Mononuclear cell (primary cell): Measurements from ENCODE around the gene TANC1. TPM values are rescaled to one million over a fixed set of nuclear protein-coding genes. Genes with fewer than 3 reads are reported as not detected.

Source experiments
- H3K27me3 ChIP-seq: 2 replicates; pipeline ENCODE4 v1.6.0; 2011; ENCODE audit warnings: low read length, control low read depth; ENCODE audit not compliant: insufficient read depth
- H3K4me1 ChIP-seq: 2 replicates; pipeline ENCODE4 v1.5.1; 2011; ENCODE audit warnings: mild to moderate bottlenecking, low read length, control low read depth; ENCODE audit not compliant: insufficient read depth
- H3K4me3 ChIP-seq: 2 replicates; pipeline ENCODE4 v1.5.1; 2011; ENCODE audit warnings: mild to moderate bottlenecking, low read length, moderate library complexity
- H3K9me3 ChIP-seq: 2 replicates; pipeline ENCODE4 v1.5.1; 2011; ENCODE audit warnings: low read depth, mild to moderate bottlenecking, control low read depth, low read length
- total RNA-seq: library from RNA; depleted of rRNA; stranded (reverse); fragments of >200 nt; gene quantifications from one replicate; pipeline ENCODE4 v1.2.3, GENCODE V29; 2012

TANC1 gene
- total RNA-seq, 1 donor: 0.21 TPM

DNA sequence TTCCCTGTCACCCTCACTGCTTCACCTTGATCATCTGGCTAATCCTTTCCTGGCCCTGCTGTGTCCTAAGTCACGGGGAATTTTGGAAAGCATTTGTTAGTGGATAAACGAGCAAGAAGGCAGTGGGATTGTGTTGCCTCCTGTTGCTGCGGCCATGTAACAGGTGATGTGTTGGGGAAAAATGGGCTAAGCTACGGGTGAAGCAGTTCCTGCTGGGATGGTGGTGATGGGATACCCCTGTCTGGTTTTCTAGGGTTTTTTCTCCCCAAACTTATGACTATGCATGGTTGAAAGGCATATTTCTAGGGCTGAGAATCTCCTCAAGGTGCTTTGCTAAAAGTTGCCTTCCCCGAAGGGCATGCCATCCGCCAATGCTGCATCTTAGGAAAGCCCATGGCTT lies 249.9 kb downstream of the TANC1 start:
- Histone ChIP-seq H3K27me3 (no peaks in the 10 kb centered on the region), H3K9me3 (no peaks in the 10 kb centered on the region), H3K4me3 (no peak overlapping the region), H3K4me1 (no peaks in the 10 kb centered on the region)

DNA sequence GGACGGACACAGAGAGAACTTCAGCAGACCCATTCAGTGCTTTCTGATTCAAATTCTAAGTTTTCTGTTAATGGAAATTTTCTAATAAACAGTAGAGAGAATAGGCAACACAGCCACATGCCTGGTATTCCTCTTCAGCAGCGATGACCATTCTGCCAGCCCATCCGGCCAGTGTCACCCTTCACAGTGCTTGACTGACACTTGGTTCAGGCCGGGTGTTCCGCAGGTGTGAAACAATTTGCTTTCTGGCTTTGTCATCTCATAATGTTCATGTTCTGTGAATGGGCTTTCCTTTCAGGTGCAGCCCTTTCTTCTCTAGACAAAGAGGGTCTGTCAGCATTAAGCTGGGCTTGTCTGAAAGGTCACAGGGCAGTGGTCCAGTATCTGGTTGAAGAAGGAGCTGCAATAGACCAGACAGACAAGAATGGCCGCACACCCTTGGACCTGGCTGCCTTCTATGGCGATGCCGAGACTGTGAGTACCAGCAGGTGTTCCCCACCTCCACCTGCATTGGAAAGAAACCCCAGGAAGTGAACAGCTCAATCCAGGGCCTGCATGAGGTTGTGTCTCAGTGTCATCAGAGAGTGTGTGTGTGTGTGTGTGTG lies 251.1 kb downstream of the TANC1 start:
- Histone ChIP-seq H3K4me3 (no peak overlapping the region), H3K27me3 (no peaks in the 10 kb centered on the region), H3K9me3 (no peaks in the 10 kb centered on the region), H3K4me1 (no peaks in the 10 kb centered on the region)

DNA sequence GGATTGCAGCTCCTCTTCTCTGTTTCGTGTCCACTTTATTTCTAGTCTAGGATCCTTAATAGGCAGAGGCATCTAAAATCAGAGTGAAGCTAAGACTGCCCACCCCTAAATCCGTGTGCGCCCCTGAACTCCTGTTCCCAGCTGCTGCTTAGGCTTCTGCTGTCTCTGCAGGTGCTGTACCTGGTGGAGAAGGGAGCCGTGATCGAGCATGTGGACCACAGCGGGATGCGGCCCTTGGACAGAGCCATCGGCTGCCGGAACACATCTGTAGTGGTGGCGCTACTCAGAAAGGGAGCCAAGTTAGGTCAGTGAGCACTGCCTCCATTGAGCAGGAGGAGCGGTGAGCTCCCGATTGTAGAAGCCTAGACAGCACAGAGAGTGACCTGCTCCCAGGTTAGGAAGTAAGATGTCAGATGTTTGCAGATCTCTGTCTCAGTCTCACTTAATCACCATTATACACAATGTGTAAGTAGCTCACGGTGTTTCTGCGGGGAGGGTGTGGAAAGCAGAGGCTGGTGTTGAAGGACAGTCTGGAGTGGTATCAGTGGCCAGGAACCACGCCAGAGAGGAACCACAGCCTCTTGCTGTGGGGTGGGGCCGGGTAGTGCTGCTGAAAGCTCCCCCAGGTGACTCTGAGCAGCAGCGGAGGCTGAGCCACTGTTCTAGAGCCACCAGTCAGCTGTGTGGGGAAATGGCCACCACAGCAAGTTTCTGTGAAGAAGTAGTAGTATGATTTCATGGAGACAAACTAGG lies 255.8 kb downstream of the TANC1 start:
- peaks cover 22% of the 10 kb centered on the region for H3K4me1 ChIP-seq
- no peaks in the 10 kb centered on the region for H3K27me3 ChIP-seq
- H3K9me3 ChIP-seq: no peaks in the 10 kb centered on the region
- H3K4me3 ChIP-seq: no peak overlapping the region

DNA sequence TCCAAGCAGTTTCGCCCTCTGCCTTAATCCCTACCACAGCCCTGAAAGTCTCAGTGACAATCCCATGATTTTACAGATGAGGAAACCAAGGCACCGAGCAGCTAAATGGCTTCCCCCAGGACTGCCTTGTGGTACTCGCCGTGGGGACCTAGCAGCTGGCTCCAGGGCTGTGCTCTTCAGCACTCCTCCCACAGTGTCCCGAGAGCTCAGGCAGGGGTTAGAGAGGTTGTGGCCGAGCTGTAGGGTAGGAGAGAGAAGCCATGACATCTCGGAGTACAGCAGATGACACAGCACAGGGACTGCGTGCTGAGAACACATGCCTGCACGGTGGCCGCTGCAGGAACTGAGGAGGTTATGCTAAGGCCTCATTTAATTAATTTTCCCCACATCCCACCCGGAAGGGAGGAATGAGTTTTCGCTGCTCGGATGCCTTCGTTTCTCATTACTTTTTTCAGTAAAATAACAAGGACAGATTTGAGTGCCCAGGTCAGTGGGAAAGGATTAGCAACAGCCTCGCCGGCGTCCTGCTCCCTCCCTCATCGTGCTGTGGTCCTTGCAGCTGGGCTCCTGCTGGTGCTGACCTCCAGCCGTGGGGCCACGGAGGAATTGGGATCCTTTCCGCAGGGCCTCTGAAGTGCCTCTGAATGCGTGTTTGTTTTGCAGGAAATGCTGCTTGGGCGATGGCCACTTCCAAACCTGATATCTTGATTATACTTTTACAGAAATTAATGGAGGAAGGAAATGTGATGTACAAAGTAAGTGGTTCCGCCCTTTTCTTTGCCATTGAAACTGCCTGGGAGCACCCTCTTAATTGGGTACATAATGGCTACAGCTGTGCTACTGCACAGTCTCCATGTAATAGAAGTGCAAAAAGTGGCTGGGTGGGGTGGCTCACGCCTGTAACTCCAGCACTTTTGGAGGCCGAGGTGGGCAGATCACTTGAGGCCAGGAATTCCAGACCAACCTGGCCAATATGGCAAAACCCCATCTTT lies 256.9 kb downstream of the TANC1 start:
- H3K4me3 ChIP-seq: no peak overlapping the region
- peaks cover 22% of the 10 kb centered on the region for H3K4me1 ChIP-seq
- H3K9me3 ChIP-seq: no peaks in the 10 kb centered on the region
- H3K27me3 ChIP-seq: no peaks in the 10 kb centered on the region

DNA sequence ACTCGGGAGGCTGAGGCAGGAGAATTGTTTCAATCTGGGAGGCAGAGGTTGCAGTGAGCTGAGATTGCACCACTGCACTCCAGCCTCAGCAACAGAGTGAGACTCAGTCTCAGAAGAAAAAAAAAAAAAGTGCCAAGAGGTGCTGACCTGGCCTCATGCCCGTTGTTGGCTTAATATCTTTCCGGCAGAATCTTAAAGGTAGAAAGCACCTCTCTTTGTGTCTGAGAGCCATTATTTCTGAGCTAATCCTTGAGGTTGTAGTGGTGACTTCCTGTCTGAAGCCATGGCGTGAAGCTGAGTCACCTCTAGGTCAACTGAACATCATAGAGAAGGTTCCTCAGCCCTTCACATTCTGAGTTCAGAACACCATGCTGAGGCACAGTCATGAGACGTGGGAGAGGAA lies 257.6 kb downstream of the TANC1 start:
- Histone ChIP-seq H3K9me3 (no peaks in the 10 kb centered on the region), H3K27me3 (no peaks in the 10 kb centered on the region), H3K4me1 (peaks cover 22% of the 10 kb centered on the region), H3K4me3 (no peak overlapping the region)

DNA sequence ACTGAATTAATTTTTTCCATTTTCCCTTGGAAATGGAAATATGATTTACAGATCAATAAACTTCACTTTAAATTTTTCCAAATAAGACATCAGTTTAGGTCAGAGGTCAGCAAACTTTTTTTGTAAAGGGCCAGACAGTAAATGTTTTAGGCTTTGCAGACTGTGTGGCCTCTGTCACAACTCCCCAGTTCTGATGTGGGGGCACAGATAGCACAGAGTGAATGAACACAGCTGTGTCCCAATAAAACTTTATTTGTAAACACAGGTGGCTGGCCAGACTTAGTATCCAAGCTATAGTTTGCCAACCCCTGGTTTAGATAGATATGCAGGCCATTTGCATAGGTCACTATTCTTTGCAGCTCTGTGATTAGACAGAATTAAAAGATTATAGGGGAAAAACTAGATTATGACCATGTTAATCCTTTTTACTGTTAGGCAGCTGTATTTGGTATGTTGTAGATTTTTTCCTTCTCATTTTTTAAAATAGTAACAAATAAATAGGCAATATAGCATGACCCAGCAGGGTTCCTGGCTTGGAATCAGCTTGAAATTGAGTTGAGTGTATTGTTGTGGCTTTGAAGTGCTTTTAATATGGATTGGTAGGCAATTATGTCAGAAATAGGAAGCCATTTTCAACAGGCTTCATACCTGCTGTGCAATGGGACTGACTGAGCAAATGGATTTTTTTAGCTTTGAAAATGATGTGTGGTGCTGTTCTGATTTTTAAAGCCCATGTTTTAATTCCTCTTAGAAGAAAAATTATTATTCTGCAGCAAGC lies 258.4 kb downstream of the TANC1 start:
- Histone ChIP-seq H3K4me1 (peaks cover 22% of the 10 kb centered on the region), H3K4me3 (no peak overlapping the region)

DNA sequence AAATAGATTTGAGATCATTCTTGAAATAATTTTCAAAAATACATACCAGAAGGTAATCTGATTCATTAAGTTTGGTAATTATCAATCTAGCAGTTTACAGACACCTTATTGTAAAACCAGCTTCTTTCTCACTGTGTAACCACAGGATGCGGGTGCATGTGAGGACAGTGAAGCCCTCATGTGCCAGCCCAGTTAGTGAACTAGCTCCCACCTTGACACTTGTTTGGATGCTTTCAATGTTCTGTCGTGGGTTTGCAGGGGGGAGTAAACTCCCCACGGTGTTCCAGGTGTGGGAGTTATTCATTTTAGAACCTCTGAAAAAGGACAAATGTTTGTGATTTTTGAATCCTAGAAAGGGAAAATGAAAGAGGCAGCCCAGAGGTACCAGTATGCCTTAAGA lies 259.0 kb downstream of the TANC1 start:
- no peaks in the 10 kb centered on the region for H3K27me3 ChIP-seq
- H3K4me1 ChIP-seq: peaks cover 22% of the 10 kb centered on the region
- H3K4me3 ChIP-seq: no peak overlapping the region
- H3K9me3 ChIP-seq: no peaks in the 10 kb centered on the region

More for the DNA sequence above, 258.4 kb downstream of the TANC1 start:
- Histone ChIP-seq H3K9me3 (no peaks in the 10 kb centered on the region), H3K27me3 (no peaks in the 10 kb centered on the region)

DNA sequence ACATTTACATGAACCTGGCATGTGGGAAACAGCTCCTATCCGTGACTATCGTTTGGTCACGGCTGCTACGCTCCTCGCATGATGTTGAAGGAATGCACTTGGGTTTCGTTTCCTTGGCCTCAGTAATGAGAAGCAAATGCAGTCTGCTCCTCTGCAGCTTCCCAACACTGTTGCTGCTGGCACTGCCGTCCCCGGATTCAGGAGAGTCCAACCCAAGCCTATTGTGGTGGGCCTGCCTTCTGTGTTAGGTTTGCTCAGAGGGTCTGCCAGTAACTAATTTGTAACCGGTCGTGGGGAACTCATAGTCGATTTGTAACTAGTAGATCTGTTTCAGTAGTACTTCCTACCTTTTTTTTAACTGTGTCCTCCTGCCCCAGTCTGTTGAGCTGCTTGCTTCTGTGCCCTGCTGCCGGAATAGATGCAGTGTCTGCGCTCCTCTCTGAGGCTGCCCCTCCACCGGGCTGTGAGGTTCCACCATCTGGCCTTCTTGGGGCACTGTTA lies 259.7 kb downstream of the TANC1 start:
- H3K27me3 ChIP-seq: no peaks in the 10 kb centered on the region
- H3K4me3 ChIP-seq: no peak overlapping the region
- H3K4me1 ChIP-seq: peaks cover 22% of the 10 kb centered on the region
- no peaks in the 10 kb centered on the region for H3K9me3 ChIP-seq

DNA sequence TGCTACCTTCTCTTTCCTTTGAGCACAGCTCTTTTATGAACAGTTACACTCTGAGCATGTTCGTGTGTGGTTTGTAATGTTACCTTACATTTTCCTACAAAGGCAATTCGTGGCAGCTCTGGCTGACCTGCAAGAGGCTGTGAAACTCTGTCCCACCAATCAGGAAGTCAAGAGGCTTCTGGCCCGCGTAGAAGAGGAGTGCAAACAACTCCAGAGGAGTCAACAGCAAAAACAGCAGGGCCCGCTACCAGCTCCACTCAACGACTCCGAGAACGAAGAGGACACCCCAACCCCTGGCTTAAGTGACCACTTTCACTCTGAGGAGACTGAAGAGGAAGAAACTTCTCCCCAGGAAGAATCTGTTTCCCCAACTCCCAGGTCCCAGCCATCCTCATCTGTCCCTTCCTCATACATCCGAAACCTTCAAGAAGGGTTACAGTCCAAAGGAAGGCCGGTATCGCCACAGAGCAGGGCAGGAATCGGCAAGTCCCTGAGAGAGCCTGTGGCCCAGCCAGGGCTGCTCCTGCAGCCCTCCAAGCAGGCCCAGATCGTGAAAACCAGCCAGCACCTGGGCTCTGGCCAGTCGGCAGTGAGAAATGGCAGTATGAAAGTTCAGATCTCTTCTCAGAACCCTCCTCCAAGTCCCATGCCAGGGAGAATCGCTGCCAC lies 261.2 kb downstream of the TANC1 start:
- Histone ChIP-seq H3K4me1 (peaks cover 22% of the 10 kb centered on the region), H3K27me3 (no peaks in the 10 kb centered on the region), H3K9me3 (no peaks in the 10 kb centered on the region), H3K4me3 (no peak overlapping the region)

DNA sequence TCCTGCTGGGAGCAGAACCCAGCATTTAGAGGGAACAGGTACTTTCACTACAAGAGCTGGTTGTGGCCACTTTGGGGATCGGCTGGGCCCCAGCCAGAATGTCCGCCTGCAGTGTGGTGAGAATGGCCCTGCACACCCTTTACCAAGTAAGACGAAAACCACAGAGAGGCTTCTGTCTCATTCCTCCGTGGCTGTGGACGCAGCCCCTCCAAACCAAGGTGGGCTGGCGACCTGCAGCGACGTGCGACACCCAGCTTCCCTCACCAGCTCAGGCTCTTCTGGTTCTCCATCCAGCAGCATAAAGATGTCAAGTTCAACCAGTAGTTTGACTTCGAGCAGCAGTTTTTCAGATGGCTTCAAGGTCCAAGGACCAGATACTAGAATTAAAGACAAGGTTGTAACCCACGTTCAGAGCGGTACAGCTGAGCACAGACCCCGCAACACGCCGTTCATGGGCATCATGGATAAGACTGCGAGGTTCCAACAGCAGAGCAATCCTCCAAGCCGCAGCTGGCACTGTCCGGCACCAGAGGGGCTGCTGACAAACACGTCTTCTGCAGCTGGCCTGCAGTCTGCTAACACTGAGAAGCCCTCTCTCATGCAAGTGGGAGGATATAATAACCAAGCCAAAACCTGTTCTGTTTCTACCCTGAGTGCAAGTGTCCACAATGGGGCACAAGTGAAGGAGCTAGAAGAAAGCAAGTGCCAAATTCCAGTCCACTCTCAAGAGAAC lies 261.9 kb downstream of the TANC1 start:
- Histone ChIP-seq H3K4me1 (peaks cover 22% of the 10 kb centered on the region), H3K27me3 (no peaks in the 10 kb centered on the region), H3K4me3 (no peak overlapping the region), H3K9me3 (no peaks in the 10 kb centered on the region)

DNA sequence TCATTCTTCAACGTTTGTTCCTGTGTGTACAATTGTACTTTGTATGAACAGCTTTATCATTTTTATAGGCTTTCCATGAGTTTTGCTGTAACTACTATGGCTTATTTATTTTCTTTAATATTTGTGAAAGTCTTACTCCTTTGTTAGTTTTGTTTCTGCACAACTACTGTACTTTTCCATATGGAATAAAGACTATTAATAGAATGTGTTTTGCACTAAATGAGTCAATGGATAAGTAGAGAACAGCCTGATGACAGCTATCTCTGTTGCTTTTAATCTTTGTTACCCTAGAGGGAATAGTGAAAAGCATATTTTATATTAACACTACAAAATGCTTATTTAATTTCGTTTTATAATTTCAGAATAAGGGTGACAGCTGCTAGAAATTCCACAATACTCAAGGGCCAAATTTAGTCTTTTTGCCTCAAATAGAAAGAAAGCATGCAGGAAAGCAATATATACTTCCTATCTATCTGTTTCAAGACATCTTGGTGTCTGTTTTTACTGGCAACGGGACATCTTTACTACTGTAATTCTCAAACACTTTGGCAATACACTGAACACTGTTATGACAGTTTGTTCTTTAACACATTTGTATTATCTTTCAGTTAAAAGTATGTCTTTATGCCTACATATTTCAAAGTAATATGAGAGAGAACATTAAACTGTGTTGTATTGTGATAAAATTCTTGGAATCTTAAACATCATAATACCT lies 264.2 kb downstream of the TANC1 start:
- Histone ChIP-seq H3K4me3 (no peak overlapping the region), H3K4me1 (peaks cover 5% of the 10 kb centered on the region), H3K9me3 (no peaks in the 10 kb centered on the region), H3K27me3 (no peaks in the 10 kb centered on the region)

DNA sequence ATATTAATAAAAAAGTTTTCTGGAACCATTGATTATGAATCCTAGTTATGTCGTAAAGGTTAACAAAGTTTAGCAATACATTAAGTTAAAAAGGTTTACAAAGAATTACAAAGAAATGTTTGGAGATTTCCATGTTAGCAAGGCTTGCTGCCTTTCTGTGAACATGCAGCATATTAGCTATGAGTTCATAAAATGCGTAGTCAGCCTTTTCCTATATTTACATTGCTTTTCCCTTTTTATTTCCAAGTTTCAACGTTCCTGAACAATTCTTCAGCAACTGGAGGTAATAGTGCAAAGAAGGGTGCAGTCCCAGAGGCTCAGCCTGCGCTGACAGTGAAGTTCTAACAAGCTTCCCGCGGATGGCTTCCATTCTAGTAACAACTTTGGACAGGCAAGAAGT lies 266.4 kb downstream of the TANC1 start:
- no peaks in the 10 kb centered on the region for H3K9me3 ChIP-seq
- no peaks in the 10 kb centered on the region for H3K4me1 ChIP-seq
- H3K27me3 ChIP-seq: no peaks in the 10 kb centered on the region
- H3K4me3 ChIP-seq: no peak overlapping the region

DNA sequence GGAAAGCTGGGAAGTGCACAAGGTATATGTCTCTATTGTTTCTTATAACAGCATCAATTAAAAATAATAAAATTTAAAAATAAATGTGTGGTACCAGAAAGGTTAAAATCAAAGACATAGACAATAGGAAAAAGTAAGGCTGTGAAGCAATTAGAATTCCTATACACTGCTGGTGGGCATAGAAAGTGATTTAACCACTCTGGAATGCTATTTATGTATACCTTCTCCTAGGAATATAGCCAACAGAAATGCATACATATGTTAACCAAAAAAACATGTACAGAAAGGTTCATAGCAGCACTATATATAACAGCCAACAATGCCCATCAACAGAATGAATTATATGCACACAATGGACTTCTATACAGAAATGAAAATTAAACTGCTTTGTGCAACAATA lies 275.1 kb downstream of the TANC1 start:
- Histone ChIP-seq H3K4me3 (no peak overlapping the region), H3K4me1 (no peaks in the 10 kb centered on the region), H3K27me3 (no peaks in the 10 kb centered on the region), H3K9me3 (no peaks in the 10 kb centered on the region)
